Esophagus muscularis mucosa (tissue), 4 donors: ENCODE data around the gene AK5. TPM values are rescaled to one million over a fixed set of nuclear protein-coding genes. Genes with fewer than 3 reads are reported as not detected.

Source experiments
- DNase-seq: peaks from one replicate; pipeline ENCODE4 v3.0.0-alpha.2; 2017; ENCODE audit errors: extremely low spot score
- H3K27ac ChIP-seq, 4 donors: fragments of 200-600 bp; sonication (generic); replicated peaks in 1 of 4; 1 replicate in 3 of 4; 2 replicates in 1 of 4; pipeline ENCODE4 v1.5.1; 2016 to 2019; ENCODE audit warnings: mild to moderate bottlenecking in 1 of 4
- H3K27me3 ChIP-seq, 4 donors: fragments of 200-600 bp; sonication (generic); one replicate each; pipeline versions ENCODE4 v1.5.1 to v1.6.0; 2016 to 2019
- H3K36me3 ChIP-seq, 4 donors: fragments of 200-600 bp; sonication (generic); one replicate each; pipeline ENCODE4 v1.5.1; 2016 to 2019
- H3K4me1 ChIP-seq, 4 donors: fragments of 200-600 bp; sonication (generic); one replicate each; pipeline ENCODE4 v1.5.1; 2016 to 2019
- H3K4me3 ChIP-seq, 4 donors: fragments of 200-600 bp; sonication (generic); 1 replicate in 2 of 4; 2 replicates in 2 of 4; pipeline ENCODE4 v1.5.1; 2016 to 2019; ENCODE audit warnings: mild to moderate bottlenecking in 4 of 4, moderate library complexity in 1 of 4
- H3K9me3 ChIP-seq, 4 donors: fragments of 200-600 bp; sonication (generic); 1 replicate in 3 of 4; 2 replicates in 1 of 4; pipeline ENCODE4 v1.5.1; 2016 to 2019
- CTCF ChIP-seq, 3 experiments: fragments of 200-600 bp in 2 of 3; fragments of 450-650 bp in 1 of 3; sonication (generic) in 2 of 3; IDR thresholded peaks; one replicate each; pipeline ENCODE4 v1.5.1; 2017 to 2019; ENCODE audit warnings: antibody characterized with exemption in 3 of 3, mild to moderate bottlenecking in 2 of 3, moderate library complexity in 1 of 3
- EP300 ChIP-seq: sonication (generic); formaldehyde crosslinking; IDR thresholded peaks from one replicate; pipeline ENCODE4 v1.6.1; 2017; ENCODE audit warnings: antibody characterized with exemption
- POLR2A ChIP-seq: fragments of 450-650 bp; IDR thresholded peaks from one replicate; pipeline ENCODE4 v1.6.1; 2017; ENCODE audit warnings: antibody characterized with exemption, moderate library complexity, mild to moderate bottlenecking, low read depth
- POLR2AphosphoS5 ChIP-seq, 2 donors: sonication (generic); formaldehyde crosslinking; IDR thresholded peaks; one replicate each; pipeline ENCODE4 v1.6.1; 2017; ENCODE audit warnings: antibody characterized with exemption in 2 of 2
- WGBS: methylation state at CpG from one replicate; pipeline ENCODE4 v1.1.5; 2018; 5-methylcytosine and 5-hydroxymethylcytosine counted together
- intact Hi-C: fragments of 100-400 bp; cut with DNase I; formaldehyde crosslinking; loops from one replicate; pipeline ENCODE4 v1.15.1; 2023
- total RNA-seq, 4 donors: library from RNA; depleted of rRNA; stranded (reverse); fragments of >200 nt; gene quantifications; one replicate each; pipeline versions ENCODE4 v1.1.0 to v1.2.1, GENCODE V29; 2016

AK5 gene
- total RNA-seq, 4 donors from 2014 or later = 0.97 to 2.5 (median 2.0) TPM

GRCh38 chr1:77385551-77385950 lies 103.7 kb downstream of the AK5 start:
- TF ChIP-seq EP300 (no peak), CTCF (IDR thresholded peaks at IDR 0.05) (no peak), POLR2A (no peak), POLR2AphosphoS5 (IDR thresholded peaks at IDR 0.05) (no peak)
- DNase-seq = no peak
- 85% methylated on average over 3 of the region's 3 CpGs for WGBS
- H3K9me3 ChIP-seq = no peaks in the 10 kb centered on the region
- no peak overlapping the region for H3K4me3 ChIP-seq
- no peaks in the 10 kb centered on the region for H3K36me3 ChIP-seq
- intact Hi-C loops = no loop called here
- peaks cover 0 to 5% (median 0%) of the 10 kb centered on the region in 4 donors for H3K27me3 ChIP-seq
- peaks cover 0 to 16% (median 6%) of the 10 kb centered on the region in 4 donors for H3K4me1 ChIP-seq
- H3K27ac ChIP-seq = no peak overlapping the region

GRCh38 chr1:77386276-77386675 lies 104.5 kb downstream of the AK5 start:
- no peak for TF ChIP-seq POLR2A
- no peak for TF ChIP-seq POLR2AphosphoS5 (IDR thresholded peaks at IDR 0.05)
- no peak for TF ChIP-seq EP300
- TF ChIP-seq CTCF (IDR thresholded peaks at IDR 0.05) = no peak
- no peaks in the 10 kb centered on the region for H3K36me3 ChIP-seq
- DNase-seq = no peak
- no peak overlapping the region for H3K27ac ChIP-seq
- peaks cover 0 to 16% (median 6%) of the 10 kb centered on the region in 4 donors for H3K4me1 ChIP-seq
- no peak overlapping the region for H3K4me3 ChIP-seq
- H3K9me3 ChIP-seq = no peaks in the 10 kb centered on the region
- H3K27me3 ChIP-seq = peaks cover 0 to 5% (median 0%) of the 10 kb centered on the region in 4 donors
- intact Hi-C loops = no loop called here

DNA sequence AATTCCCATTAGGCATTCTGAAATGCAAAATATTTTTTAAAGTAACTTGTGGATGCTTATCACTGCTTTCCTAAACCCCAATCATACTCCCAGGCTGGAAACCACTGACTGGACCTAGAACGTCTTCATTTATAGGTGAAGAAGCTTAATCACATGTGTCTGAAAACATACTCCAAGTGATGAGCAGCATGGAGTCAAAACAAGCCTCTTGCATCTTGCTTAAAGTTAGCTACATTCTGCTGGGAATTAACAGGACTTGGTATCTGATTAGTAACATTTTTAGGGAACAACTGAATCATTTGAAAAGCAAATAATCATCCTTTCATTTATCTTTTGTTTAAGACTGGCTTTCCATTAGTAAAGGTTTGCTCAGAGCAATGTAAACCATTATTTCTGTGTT lies 105.7 kb downstream of the AK5 start:
- Histone ChIP-seq H3K9me3 (no peaks in the 10 kb centered on the region), H3K4me1 (peaks cover 0 to 16% (median 6%) of the 10 kb centered on the region in 4 donors), H3K27ac (no peak overlapping the region), H3K36me3 (no peaks in the 10 kb centered on the region), H3K27me3 (peaks cover 0 to 5% (median 0%) of the 10 kb centered on the region in 4 donors), H3K4me3 (no peak overlapping the region)
- no peak for DNase-seq
- WGBS = 53% methylated on average over 1 of the region's 1 CpG
- no peak for TF ChIP-seq EP300
- TF ChIP-seq POLR2A = no peak
- TF ChIP-seq CTCF (IDR thresholded peaks at IDR 0.05) = no peak
- no peak for TF ChIP-seq POLR2AphosphoS5 (IDR thresholded peaks at IDR 0.05)
- intact Hi-C loops = no loop called here

DNA sequence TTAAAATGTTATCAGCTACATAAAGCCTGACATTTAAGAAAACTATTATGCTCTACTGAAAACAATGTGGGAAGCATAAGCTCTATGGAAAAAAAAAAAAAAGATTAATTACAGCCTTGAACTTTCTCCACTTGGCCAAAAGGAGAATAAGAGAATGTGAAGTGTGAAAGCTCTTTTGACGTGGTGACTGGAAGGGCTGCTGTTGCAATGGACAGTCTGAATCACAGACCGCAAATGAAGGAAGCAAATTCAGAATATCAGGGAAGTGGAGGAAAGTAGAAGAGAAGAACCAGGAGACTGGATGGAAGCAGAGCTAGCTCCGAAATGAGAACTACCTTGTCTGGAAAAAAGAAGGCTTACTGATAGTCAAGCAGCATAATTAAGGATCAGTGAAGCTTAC lies 106.8 kb downstream of the AK5 start:
- Histone ChIP-seq H3K4me3 (no peak overlapping the region), H3K4me1 (peaks cover 0 to 16% (median 6%) of the 10 kb centered on the region in 4 donors), H3K36me3 (no peaks in the 10 kb centered on the region), H3K27ac (no peak overlapping the region), H3K9me3 (no peaks in the 10 kb centered on the region), H3K27me3 (peaks cover 0 to 5% (median 0%) of the 10 kb centered on the region in 4 donors)
- 49% methylated on average over 3 of the region's 3 CpGs for WGBS
- TF ChIP-seq CTCF (IDR thresholded peaks at IDR 0.05) (no peak), POLR2AphosphoS5 (IDR thresholded peaks at IDR 0.05) (no peak), POLR2A (no peak), EP300 (no peak)
- intact Hi-C loops = no loop called here
- DNase-seq = no peak

- H3K27ac ChIP-seq = no peak overlapping the region
- H3K9me3 ChIP-seq = no peaks in the 10 kb centered on the region
- H3K4me3 ChIP-seq = no peak overlapping the region
- no peak for DNase-seq
- H3K27me3 ChIP-seq = no peaks in the 10 kb centered on the region
- WGBS = 78% methylated on average over 4 of the region's 4 CpGs
- peaks cover 0 to 15% (median 8%) of the 10 kb centered on the region in 4 donors for H3K4me1 ChIP-seq
- intact Hi-C loops = no loop called here
- TF ChIP-seq CTCF (IDR thresholded peaks at IDR 0.05) (no peak), EP300 (no peak), POLR2A (no peak), POLR2AphosphoS5 (IDR thresholded peaks at IDR 0.05) (no peak)
- H3K36me3 ChIP-seq = no peaks in the 10 kb centered on the region
These were observed 110.7 kb downstream of the AK5 start for GRCh38 chr1:77392486-77392885.
